Measurements from ENCODE around the gene NME3. TPM values are rescaled to one million over a fixed set of nuclear protein-coding genes. Genes with fewer than 3 reads are reported as not detected.

Gene NME3
- total and polyA plus RNA-seq, 4 donors, result 10.4 to 38.0 (median 19.4) TPM

- Histone ChIP-seq H3K27ac (ENCODE audit: low read depth in 1 of 2, low read length in 2 of 2) (no peak overlapping the region), H3K36me3 (ENCODE audit: control insufficient read depth in 4 of 4, insufficient read depth in 3 of 4, low read depth in 1 of 4, low read length in 3 of 4) (peaks cover 5 to 48% (median 29%) of the 10 kb centered on the region in 4 donors), H3K9me3 (ENCODE audit: control insufficient read depth in 4 of 4, low read length in 3 of 4) (no peaks in the 10 kb centered on the region), H3K9ac (ENCODE audit: low read depth in 1 of 2, low read length in 2 of 2) (no peak overlapping the region), H3K4me1 (ENCODE audit: control insufficient read depth in 4 of 4, insufficient read depth in 4 of 4, low read length in 3 of 4) (no peaks in the 10 kb centered on the region), H3K4me3 (ENCODE audit: low read depth in 1 of 3, low read length in 3 of 3) (no peak overlapping the region), H3K27me3 (ENCODE audit: control insufficient read depth in 4 of 4, insufficient read depth in 4 of 4, low read length in 3 of 4) (no peaks in the 10 kb centered on the region)
- no peak for DNase-seq (ENCODE audit: low spot score)
- TF ChIP-seq YY1 (IDR thresholded peaks at IDR 0.05) (no peak), REST (IDR thresholded peaks at IDR 0.05) (no peak), ZBTB33 (IDR thresholded peaks at IDR 0.05) (no peak), RAD21 (IDR thresholded peaks at IDR 0.05) (no peak), CTCF (IDR thresholded peaks at IDR 0.05; ENCODE audit: low read depth, low read length, missing input control) (no peak)
- 97% methylated on average over 16 of the region's 16 CpGs for WGBS
Measured at GRCh38 chr16:1751946-1752345, 19.4 kb downstream of the NME3 start.

DNA sequence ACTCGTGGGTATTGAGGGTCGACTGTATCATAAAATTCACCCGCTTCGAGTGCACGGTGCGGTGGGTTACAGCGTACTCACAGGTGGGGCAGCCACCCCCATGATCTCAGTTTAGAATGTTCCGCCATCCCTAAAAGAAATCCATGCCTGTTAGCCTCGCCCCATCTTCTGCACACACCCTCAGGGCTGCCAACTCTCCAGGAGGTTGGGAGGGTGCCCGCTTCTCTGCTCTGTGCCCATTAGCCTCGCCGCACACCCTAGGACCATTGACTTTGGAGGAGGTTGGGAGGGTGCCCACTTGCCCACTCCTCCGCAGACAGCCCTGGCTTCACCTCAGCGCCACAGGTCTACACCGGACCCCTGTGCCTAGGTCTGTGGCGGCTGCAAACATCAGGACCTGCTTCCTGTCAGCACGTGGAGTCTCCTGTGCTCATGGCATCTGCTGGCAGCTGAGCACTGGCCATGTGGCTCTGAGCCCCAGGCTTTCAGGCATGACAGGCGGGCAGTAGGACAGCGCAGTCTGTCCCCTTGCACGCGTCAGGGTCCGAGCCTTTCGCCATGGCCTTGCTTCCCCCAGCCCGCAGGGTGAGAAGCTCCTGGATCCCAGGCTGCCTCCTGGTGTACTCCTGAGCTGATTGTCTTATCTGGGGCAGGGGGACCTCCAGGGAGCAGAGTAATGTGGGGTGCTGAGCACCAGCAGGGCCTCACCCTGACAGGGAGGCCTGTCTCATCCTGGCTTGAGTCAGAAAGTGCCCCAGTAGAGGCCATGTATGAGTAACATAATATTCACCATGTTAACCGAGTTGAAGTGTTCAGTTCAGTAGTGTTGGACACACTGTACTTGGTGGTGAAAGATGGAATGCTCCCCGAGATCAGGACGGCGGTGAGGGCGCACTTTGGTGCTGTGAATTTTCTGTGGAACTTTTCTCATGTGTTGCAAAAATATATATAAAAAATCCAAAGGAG lies 21.9 kb downstream of the NME3 start:
- Histone ChIP-seq H3K27ac (ENCODE audit: low read depth in 1 of 2, low read length in 2 of 2) (no peak overlapping the region), H3K27me3 (ENCODE audit: control insufficient read depth in 4 of 4, insufficient read depth in 4 of 4, low read length in 3 of 4) (no peaks in the 10 kb centered on the region), H3K9me3 (ENCODE audit: control insufficient read depth in 4 of 4, low read length in 3 of 4) (no peaks in the 10 kb centered on the region), H3K4me1 (ENCODE audit: control insufficient read depth in 4 of 4, insufficient read depth in 4 of 4, low read length in 3 of 4) (no peaks in the 10 kb centered on the region), H3K4me3 (ENCODE audit: low read depth in 1 of 3, low read length in 3 of 3) (no peak overlapping the region), H3K36me3 (ENCODE audit: control insufficient read depth in 4 of 4, insufficient read depth in 3 of 4, low read depth in 1 of 4, low read length in 3 of 4) (peaks cover 4 to 54% (median 31%) of the 10 kb centered on the region in 4 donors), H3K9ac (ENCODE audit: low read depth in 1 of 2, low read length in 2 of 2) (no peak overlapping the region)
- no peak for DNase-seq (ENCODE audit: low spot score)
- WGBS, result 97% methylated on average over 29 of the region's 29 CpGs
- no peak for TF ChIP-seq EGR1 (IDR thresholded peaks at IDR 0.05; ENCODE audit: low read depth in 2 of 2)
- no peak for TF ChIP-seq ATF3 (IDR thresholded peaks at IDR 0.05)
- TF ChIP-seq CTCF (IDR thresholded peaks at IDR 0.05; ENCODE audit: low read depth, low read length, missing input control), result no peak
- no peak for TF ChIP-seq NR2F2 (IDR thresholded peaks at IDR 0.05)
- no peak for TF ChIP-seq REST (IDR thresholded peaks at IDR 0.05)
- TF ChIP-seq HNF4G (IDR thresholded peaks at IDR 0.05), result no peak
- TF ChIP-seq FOXA2 (IDR thresholded peaks at IDR 0.05), result no peak
- no peak for TF ChIP-seq ZBTB33 (IDR thresholded peaks at IDR 0.05)
- TF ChIP-seq GABPA (IDR thresholded peaks at IDR 0.05 in 1 of 2, conservative IDR thresholded peaks at IDR 0.05 in 1 of 2), result no peak
- TF ChIP-seq RAD21 (IDR thresholded peaks at IDR 0.05), result no peak
- no peak for TF ChIP-seq TAF1 (conservative IDR thresholded peaks at IDR 0.05)
